ENCODE measurements around the gene CHRNB2.
A peak's percentile ranks its signal among the peaks of the same experiment; 100 is the strongest.

Gene CHRNB2

GRCh38 chr1:154621875-154622274 lies 54.3 kb downstream of the CHRNB2 start:
- Histone ChIP-seq H3K4me1 (ENCODE audit: control insufficient read depth, insufficient read depth, low read length) (peaks cover 7% of the 10 kb centered on the region), H3K36me3 (ENCODE audit: control insufficient read depth, insufficient read depth, low read length) (no peaks in the 10 kb centered on the region), H3K4me3 (ENCODE audit: insufficient read depth, low read depth, low read length) (no peak overlapping the region), H3K27ac (ENCODE audit: insufficient read depth, low read depth, low read length, poor library complexity, severe bottlenecking) (no peak overlapping the region), H3K9me3 (ENCODE audit: control insufficient read depth, low read length) (no peaks in the 10 kb centered on the region), H3K27me3 (ENCODE audit: control insufficient read depth, insufficient read depth, low read length, poor library complexity, severe bottlenecking) (no peaks in the 10 kb centered on the region)
- WGBS, 2 experiments: 86 to 90% methylated on average over 5 of the region's 5 CpGs

- Histone ChIP-seq H3K4me1 (ENCODE audit: control insufficient read depth, insufficient read depth, low read length) (peaks cover 7% of the 10 kb centered on the region), H3K4me3 (ENCODE audit: insufficient read depth, low read depth, low read length) (no peak overlapping the region), H3K27me3 (ENCODE audit: control insufficient read depth, insufficient read depth, low read length, poor library complexity, severe bottlenecking) (no peaks in the 10 kb centered on the region)
Observed at GRCh38 chr1:154622503-154623039, 55.0 kb downstream of the CHRNB2 start.

GRCh38 chr1:154623358-154623757 lies 55.8 kb downstream of the CHRNB2 start:
- Histone ChIP-seq H3K27me3 (ENCODE audit: control insufficient read depth, insufficient read depth, low read length, poor library complexity, severe bottlenecking) (no peaks in the 10 kb centered on the region), H3K9me3 (ENCODE audit: control insufficient read depth, low read length) (no peaks in the 10 kb centered on the region), H3K27ac (ENCODE audit: insufficient read depth, low read depth, low read length, poor library complexity, severe bottlenecking) (no peak overlapping the region), H3K4me1 (ENCODE audit: control insufficient read depth, insufficient read depth, low read length) (peaks cover 7% of the 10 kb centered on the region), H3K36me3 (ENCODE audit: control insufficient read depth, insufficient read depth, low read length) (no peaks in the 10 kb centered on the region), H3K4me3 (ENCODE audit: insufficient read depth, low read depth, low read length) (no peak overlapping the region)
- WGBS, 2 experiments: 94 to 98% methylated on average over 3 of the region's 3 CpGs

More at GRCh38 chr1:154622503-154623039, 55.0 kb downstream of the CHRNB2 start:
- Histone ChIP-seq H3K27ac (ENCODE audit: insufficient read depth, low read depth, low read length, poor library complexity, severe bottlenecking) (no peak overlapping the region), H3K36me3 (ENCODE audit: control insufficient read depth, insufficient read depth, low read length) (no peaks in the 10 kb centered on the region), H3K9me3 (ENCODE audit: control insufficient read depth, low read length) (no peaks in the 10 kb centered on the region)

GRCh38 chr1:154624746-154625643 lies 57.4 kb downstream of the CHRNB2 start:
- Histone ChIP-seq H3K4me1 (ENCODE audit: control insufficient read depth, insufficient read depth, low read length) (peaks cover 7% of the 10 kb centered on the region), H3K9me3 (ENCODE audit: control insufficient read depth, low read length) (peaks cover 8% of the 10 kb centered on the region), H3K27me3 (ENCODE audit: control insufficient read depth, insufficient read depth, low read length, poor library complexity, severe bottlenecking) (no peaks in the 10 kb centered on the region), H3K36me3 (ENCODE audit: control insufficient read depth, insufficient read depth, low read length) (no peaks in the 10 kb centered on the region), H3K4me3 (ENCODE audit: insufficient read depth, low read depth, low read length) (no peak overlapping the region), H3K27ac (ENCODE audit: insufficient read depth, low read depth, low read length, poor library complexity, severe bottlenecking) (no peak overlapping the region)
- 93 to 96% methylated on average over 8 of the region's 8 CpGs for WGBS, 2 experiments

- Histone ChIP-seq H3K36me3 (ENCODE audit: control insufficient read depth, insufficient read depth, low read length) (no peaks in the 10 kb centered on the region), H3K4me1 (ENCODE audit: control insufficient read depth, insufficient read depth, low read length) (peaks cover 7% of the 10 kb centered on the region), H3K4me3 (ENCODE audit: insufficient read depth, low read depth, low read length) (peak overlapping the region; percentile 96), H3K9me3 (ENCODE audit: control insufficient read depth, low read length) (peaks cover 8% of the 10 kb centered on the region), H3K27me3 (ENCODE audit: control insufficient read depth, insufficient read depth, low read length, poor library complexity, severe bottlenecking) (no peaks in the 10 kb centered on the region), H3K27ac (ENCODE audit: insufficient read depth, low read depth, low read length, poor library complexity, severe bottlenecking) (no peak overlapping the region)
- WGBS, 2 experiments: 38 to 39% methylated on average over 10 of the region's 10 CpGs
Observed at GRCh38 chr1:154626456-154627256, 59.1 kb downstream of the CHRNB2 start.

- H3K4me1 ChIP-seq (ENCODE audit: control insufficient read depth, insufficient read depth, low read length): peaks cover 7% of the 10 kb centered on the region
- peak overlapping the region; percentile 72 for H3K27ac ChIP-seq (ENCODE audit: insufficient read depth, low read depth, low read length, poor library complexity, severe bottlenecking)
- H3K9me3 ChIP-seq (ENCODE audit: control insufficient read depth, low read length): peaks cover 8% of the 10 kb centered on the region
- H3K36me3 ChIP-seq (ENCODE audit: control insufficient read depth, insufficient read depth, low read length): no peaks in the 10 kb centered on the region
- 0% methylated on average over 70 of the region's 70 CpGs for WGBS, 2 experiments
- H3K27me3 ChIP-seq (ENCODE audit: control insufficient read depth, insufficient read depth, low read length, poor library complexity, severe bottlenecking): no peaks in the 10 kb centered on the region
- peak overlapping the region; percentile 96 for H3K4me3 ChIP-seq (ENCODE audit: insufficient read depth, low read depth, low read length)
Observed at GRCh38 chr1:154627257-154628120, 59.9 kb downstream of the CHRNB2 start.

GRCh38 chr1:154628121-154628405 lies 60.5 kb downstream of the CHRNB2 start:
- H3K36me3 ChIP-seq (ENCODE audit: control insufficient read depth, insufficient read depth, low read length): no peaks in the 10 kb centered on the region
- H3K4me3 ChIP-seq (ENCODE audit: insufficient read depth, low read depth, low read length): peak overlapping the region; percentile 96
- H3K4me1 ChIP-seq (ENCODE audit: control insufficient read depth, insufficient read depth, low read length): peaks cover 7% of the 10 kb centered on the region
- H3K27ac ChIP-seq (ENCODE audit: insufficient read depth, low read depth, low read length, poor library complexity, severe bottlenecking): peak overlapping the region; percentile 72
- H3K27me3 ChIP-seq (ENCODE audit: control insufficient read depth, insufficient read depth, low read length, poor library complexity, severe bottlenecking): no peaks in the 10 kb centered on the region
- 55 to 68% methylated on average over 4 to 5 of the region's 5 CpGs for WGBS, 2 experiments
- H3K9me3 ChIP-seq (ENCODE audit: control insufficient read depth, low read length): peaks cover 8% of the 10 kb centered on the region

- Histone ChIP-seq H3K27ac (ENCODE audit: insufficient read depth, low read depth, low read length, poor library complexity, severe bottlenecking) (no peak overlapping the region), H3K4me3 (ENCODE audit: insufficient read depth, low read depth, low read length) (no peak overlapping the region)
- WGBS, 2 experiments: 65 to 100% methylated on average over 1 of the region's 1 CpG
Observed at GRCh38 chr1:154629061-154629674, 61.6 kb downstream of the CHRNB2 start.

More at GRCh38 chr1:154629061-154629674, 61.6 kb downstream of the CHRNB2 start:
- peaks cover 7% of the 10 kb centered on the region for H3K4me1 ChIP-seq (ENCODE audit: control insufficient read depth, insufficient read depth, low read length)
- no peaks in the 10 kb centered on the region for H3K36me3 ChIP-seq (ENCODE audit: control insufficient read depth, insufficient read depth, low read length)
- H3K27me3 ChIP-seq (ENCODE audit: control insufficient read depth, insufficient read depth, low read length, poor library complexity, severe bottlenecking): no peaks in the 10 kb centered on the region
- peaks cover 8% of the 10 kb centered on the region for H3K9me3 ChIP-seq (ENCODE audit: control insufficient read depth, low read length)

All from ectodermal cell (in vitro differentiated cells).